Measurements from ENCODE around the gene LSS.
"Not testable (repeated sequence)": the region's sequence is repeated elsewhere in the genome, so short reads cannot be mapped to it uniquely, and the experiment has no call there.

LSS gene

GRCh38 chr21:46253610-46254124, 25.1 kb upstream of the LSS start:
- Histone ChIP-seq H3K9ac (ENCODE audit: low read depth, low read length) (no peak overlapping the region), H3K4me1 (ENCODE audit: insufficient read depth, low read length) (no peaks in the 10 kb centered on the region), H3K36me3 (ENCODE audit: insufficient read depth, low read length) (peaks cover 45% of the 10 kb centered on the region)

GRCh38 chr21:46252840-46253239, 24.3 kb upstream of the LSS start:
- no peak overlapping the region for H3K9ac ChIP-seq (ENCODE audit: low read depth, low read length)
- H3K9me3 ChIP-seq (ENCODE audit: control insufficient read depth, insufficient read depth, low read length) = no peaks in the 10 kb centered on the region
- H3K4me1 ChIP-seq (ENCODE audit: insufficient read depth, low read length) = no peaks in the 10 kb centered on the region
- H3K36me3 ChIP-seq (ENCODE audit: insufficient read depth, low read length) = peaks cover 39% of the 10 kb centered on the region

More at GRCh38 chr21:46253610-46254124, 25.1 kb upstream of the LSS start:
- H3K9me3 ChIP-seq (ENCODE audit: control insufficient read depth, insufficient read depth, low read length) = no peaks in the 10 kb centered on the region

- H3K9ac ChIP-seq (ENCODE audit: low read depth, low read length) = no peak overlapping the region
- no peaks in the 10 kb centered on the region for H3K4me1 ChIP-seq (ENCODE audit: insufficient read depth, low read length)
- peaks cover 41% of the 10 kb centered on the region for H3K36me3 ChIP-seq (ENCODE audit: insufficient read depth, low read length)
- H3K9me3 ChIP-seq (ENCODE audit: control insufficient read depth, insufficient read depth, low read length) = no peaks in the 10 kb centered on the region
These were observed 21.7 kb upstream of the LSS start for GRCh38 chr21:46250146-46250725.

- H3K9me3 ChIP-seq (ENCODE audit: control insufficient read depth, insufficient read depth, low read length) = no peaks in the 10 kb centered on the region
- no peaks in the 10 kb centered on the region for H3K4me1 ChIP-seq (ENCODE audit: insufficient read depth, low read length)
- H3K9ac ChIP-seq (ENCODE audit: low read depth, low read length) = no peak overlapping the region
- peaks cover 41% of the 10 kb centered on the region for H3K36me3 ChIP-seq (ENCODE audit: insufficient read depth, low read length)
These were observed 20.3 kb upstream of the LSS start for GRCh38 chr21:46248827-46249226.

GRCh38 chr21:46248422-46248782, 19.8 kb upstream of the LSS start:
- Histone ChIP-seq H3K9ac (ENCODE audit: low read depth, low read length) (no peak overlapping the region), H3K4me1 (ENCODE audit: insufficient read depth, low read length) (no peaks in the 10 kb centered on the region), H3K9me3 (ENCODE audit: control insufficient read depth, insufficient read depth, low read length) (no peaks in the 10 kb centered on the region), H3K36me3 (ENCODE audit: insufficient read depth, low read length) (peaks cover 41% of the 10 kb centered on the region)

GRCh38 chr21:46247699-46248421, 19.3 kb upstream of the LSS start:
- Histone ChIP-seq H3K36me3 (ENCODE audit: insufficient read depth, low read length) (peaks cover 42% of the 10 kb centered on the region), H3K9ac (ENCODE audit: low read depth, low read length) (no peak overlapping the region), H3K4me1 (ENCODE audit: insufficient read depth, low read length) (no peaks in the 10 kb centered on the region), H3K9me3 (ENCODE audit: control insufficient read depth, insufficient read depth, low read length) (no peaks in the 10 kb centered on the region)

- Histone ChIP-seq H3K36me3 (ENCODE audit: insufficient read depth, low read length) (peaks cover 53% of the 10 kb centered on the region), H3K9me3 (ENCODE audit: control insufficient read depth, insufficient read depth, low read length) (no peaks in the 10 kb centered on the region), H3K9ac (ENCODE audit: low read depth, low read length) (no peak overlapping the region), H3K4me1 (ENCODE audit: insufficient read depth, low read length) (no peaks in the 10 kb centered on the region)
These were observed 17.8 kb upstream of the LSS start for GRCh38 chr21:46246345-46246744.

- Histone ChIP-seq H3K9me3 (ENCODE audit: control insufficient read depth, insufficient read depth, low read length) (no peaks in the 10 kb centered on the region), H3K4me1 (ENCODE audit: insufficient read depth, low read length) (no peaks in the 10 kb centered on the region), H3K36me3 (ENCODE audit: insufficient read depth, low read length) (peaks cover 55% of the 10 kb centered on the region), H3K9ac (ENCODE audit: low read depth, low read length) (no peak overlapping the region)
These were observed 16.8 kb upstream of the LSS start for GRCh38 chr21:46245213-46245915.

GRCh38 chr21:46244602-46245001, 16.0 kb upstream of the LSS start:
- peaks cover 58% of the 10 kb centered on the region for H3K36me3 ChIP-seq (ENCODE audit: insufficient read depth, low read length)
- H3K9ac ChIP-seq (ENCODE audit: low read depth, low read length) = no peak overlapping the region

GRCh38 chr21:46243960-46244361, 15.4 kb upstream of the LSS start:
- Histone ChIP-seq H3K9me3 (ENCODE audit: control insufficient read depth, insufficient read depth, low read length) (no peaks in the 10 kb centered on the region), H3K36me3 (ENCODE audit: insufficient read depth, low read length) (peaks cover 62% of the 10 kb centered on the region), H3K4me1 (ENCODE audit: insufficient read depth, low read length) (no peaks in the 10 kb centered on the region), H3K9ac (ENCODE audit: low read depth, low read length) (no peak overlapping the region)

More at GRCh38 chr21:46244602-46245001, 16.0 kb upstream of the LSS start:
- H3K4me1 ChIP-seq (ENCODE audit: insufficient read depth, low read length) = no peaks in the 10 kb centered on the region
- no peaks in the 10 kb centered on the region for H3K9me3 ChIP-seq (ENCODE audit: control insufficient read depth, insufficient read depth, low read length)

- Histone ChIP-seq H3K36me3 (ENCODE audit: insufficient read depth, low read length) (peaks cover 62% of the 10 kb centered on the region), H3K9me3 (ENCODE audit: control insufficient read depth, insufficient read depth, low read length) (no peaks in the 10 kb centered on the region), H3K4me1 (ENCODE audit: insufficient read depth, low read length) (no peaks in the 10 kb centered on the region), H3K9ac (ENCODE audit: low read depth, low read length) (no peak overlapping the region)
These were observed 14.8 kb upstream of the LSS start for GRCh38 chr21:46243325-46243724.

- not testable (repeated sequence) for H3K9ac ChIP-seq (ENCODE audit: low read depth, low read length); H3K9me3 ChIP-seq (ENCODE audit: control insufficient read depth, insufficient read depth, low read length); H3K4me1 ChIP-seq (ENCODE audit: insufficient read depth, low read length)
- H3K36me3 ChIP-seq (ENCODE audit: insufficient read depth, low read length) = peaks cover 59% of the 10 kb centered on the region
These were observed 13.0 kb upstream of the LSS start for GRCh38 chr21:46241577-46241976.

GRCh38 chr21:46239817-46240325, 11.3 kb upstream of the LSS start:
- Histone ChIP-seq H3K9me3 (ENCODE audit: control insufficient read depth, insufficient read depth, low read length) (no peaks in the 10 kb centered on the region), H3K36me3 (ENCODE audit: insufficient read depth, low read length) (peaks cover 60% of the 10 kb centered on the region), H3K4me1 (ENCODE audit: insufficient read depth, low read length) (no peaks in the 10 kb centered on the region), H3K9ac (ENCODE audit: low read depth, low read length) (no peak overlapping the region)

- Histone ChIP-seq H3K36me3 (ENCODE audit: insufficient read depth, low read length) (peaks cover 47% of the 10 kb centered on the region), H3K9ac (ENCODE audit: low read depth, low read length) (no peak overlapping the region), H3K9me3 (ENCODE audit: control insufficient read depth, insufficient read depth, low read length) (no peaks in the 10 kb centered on the region), H3K4me1 (ENCODE audit: insufficient read depth, low read length) (no peaks in the 10 kb centered on the region)
These were observed 8.9 kb upstream of the LSS start for GRCh38 chr21:46237474-46237873.
